Ectodermal cell (in vitro differentiated cells): ENCODE measurements around the gene SMCO3.
A peak's percentile ranks its signal among the peaks of the same experiment; 100 is the strongest.

Experiments
- H3K27ac ChIP-seq: 2 replicates; pipeline ENCODE4 v1.7.0; 2013; ENCODE audit warnings: mild to moderate bottlenecking, low read depth, low read length; ENCODE audit not compliant: insufficient read depth, poor library complexity, severe bottlenecking
- H3K27me3 ChIP-seq: 2 replicates; pipeline ENCODE4 v1.7.0; 2013; ENCODE audit warnings: mild to moderate bottlenecking, low read length; ENCODE audit not compliant: insufficient read depth, control insufficient read depth, poor library complexity, severe bottlenecking
- H3K36me3 ChIP-seq: one replicate; pipeline ENCODE4 v1.7.0; 2013; ENCODE audit warnings: low read length; ENCODE audit not compliant: control insufficient read depth, insufficient read depth
- H3K4me1 ChIP-seq: one replicate; pipeline ENCODE4 v1.7.0; 2013; ENCODE audit warnings: low read length; ENCODE audit not compliant: control insufficient read depth, insufficient read depth
- H3K4me3 ChIP-seq: 2 replicates; pipeline ENCODE4 v1.7.0; 2013; ENCODE audit warnings: low read depth, low read length, control low read depth; ENCODE audit not compliant: insufficient read depth
- H3K9me3 ChIP-seq: 2 replicates; pipeline ENCODE4 v1.7.0; 2013; ENCODE audit warnings: mild to moderate bottlenecking, low read length, moderate library complexity; ENCODE audit not compliant: control insufficient read depth
- WGBS, 2 experiments: methylation state at CpG; one replicate each; pipeline ENCODE4 v1.1.7; 2013; ENCODE audit warnings: missing lambda C conversion rate in 2 of 2; 5-methylcytosine and 5-hydroxymethylcytosine counted together

SMCO3 gene

GRCh38 chr12:14803011-14803829 lies 10.8 kb downstream of the SMCO3 start, which contains the start of the genes C12orf60 and WBP11:
Gene C12orf60 (plus strand): TSS chr12:14803670. CDS start chr12:14822936, 19,266 bp downstream.
Gene WBP11 (minus strand): TSS chr12:14803478. CDS start chr12:14801383, 2,095 bp downstream.
- Histone ChIP-seq H3K4me1 (peaks cover 6% of the 10 kb centered on the region), H3K9me3 (no peaks in the 10 kb centered on the region), H3K4me3 (peak within 1 kb of the TSS; percentile 94), H3K36me3 (peaks cover 3% of the 10 kb centered on the region), H3K27ac (peak within 1 kb of the TSS; percentile 86), H3K27me3 (no peaks in the 10 kb centered on the region)
- 0 to 1% methylated on average over 45 to 50 of the region's 50 CpGs for WGBS, 2 experiments

- peak overlapping the region; percentile 94 for H3K4me3 ChIP-seq
- WGBS, 2 experiments: 0 to 1% methylated on average over 7 of the region's 7 CpGs
- H3K27ac ChIP-seq: peak overlapping the region; percentile 86
- peaks cover 6% of the 10 kb centered on the region for H3K4me1 ChIP-seq
- H3K27me3 ChIP-seq: no peaks in the 10 kb centered on the region
- peaks cover 3% of the 10 kb centered on the region for H3K36me3 ChIP-seq
- H3K9me3 ChIP-seq: no peaks in the 10 kb centered on the region
Measured at GRCh38 chr12:14802721-14803010, 11.3 kb downstream of the SMCO3 start.

- no peak overlapping the region for H3K27ac ChIP-seq
- peaks cover 6% of the 10 kb centered on the region for H3K4me1 ChIP-seq
- WGBS, 2 experiments: 85 to 87% methylated on average over 4 of the region's 4 CpGs
- H3K36me3 ChIP-seq: peaks cover 8% of the 10 kb centered on the region
- no peaks in the 10 kb centered on the region for H3K27me3 ChIP-seq
- peak overlapping the region; percentile 94 for H3K4me3 ChIP-seq
- H3K9me3 ChIP-seq: no peaks in the 10 kb centered on the region
Measured at GRCh38 chr12:14802247-14802646, 11.7 kb downstream of the SMCO3 start.

- H3K36me3 ChIP-seq: peaks cover 52% of the 10 kb centered on the region
- 93 to 97% methylated on average over 4 of the region's 4 CpGs for WGBS, 2 experiments
Measured at GRCh38 chr12:14795028-14795448, 18.9 kb downstream of the SMCO3 start.

GRCh38 chr12:14785568-14785967 lies 28.4 kb downstream of the SMCO3 start:
- no peaks in the 10 kb centered on the region for H3K4me1 ChIP-seq
- H3K4me3 ChIP-seq: no peak overlapping the region
- peaks cover 43% of the 10 kb centered on the region for H3K36me3 ChIP-seq
- WGBS, 2 experiments: 97 to 98% methylated on average over 3 of the region's 3 CpGs
- H3K27me3 ChIP-seq: no peaks in the 10 kb centered on the region
- H3K27ac ChIP-seq: no peak overlapping the region
- H3K9me3 ChIP-seq: no peaks in the 10 kb centered on the region

More at GRCh38 chr12:14795028-14795448, 18.9 kb downstream of the SMCO3 start:
- H3K9me3 ChIP-seq: no peaks in the 10 kb centered on the region
- H3K4me1 ChIP-seq: no peaks in the 10 kb centered on the region
- no peak overlapping the region for H3K27ac ChIP-seq
- H3K27me3 ChIP-seq: no peaks in the 10 kb centered on the region
- H3K4me3 ChIP-seq: no peak overlapping the region

- H3K4me1 ChIP-seq: no peaks in the 10 kb centered on the region
- H3K27me3 ChIP-seq: no peaks in the 10 kb centered on the region
- no peaks in the 10 kb centered on the region for H3K9me3 ChIP-seq
- WGBS, 2 experiments: 91 to 100% methylated on average over 1 of the region's 2 CpGs
- H3K27ac ChIP-seq: no peak overlapping the region
- peaks cover 33% of the 10 kb centered on the region for H3K36me3 ChIP-seq
- H3K4me3 ChIP-seq: no peak overlapping the region
Measured at GRCh38 chr12:14784471-14784870, 29.5 kb downstream of the SMCO3 start.

- Histone ChIP-seq H3K4me1 (peaks cover 3% of the 10 kb centered on the region), H3K36me3 (peaks cover 16% of the 10 kb centered on the region)
Measured at GRCh38 chr12:14782756-14783155, 31.2 kb downstream of the SMCO3 start.

GRCh38 chr12:14781563-14781962 lies 32.4 kb downstream of the SMCO3 start:
- no peaks in the 10 kb centered on the region for H3K27me3 ChIP-seq
- no peak overlapping the region for H3K4me3 ChIP-seq
- H3K4me1 ChIP-seq: peaks cover 10% of the 10 kb centered on the region
- H3K27ac ChIP-seq: no peak overlapping the region
- no peaks in the 10 kb centered on the region for H3K9me3 ChIP-seq
- 70 to 78% methylated on average over 2 of the region's 2 CpGs for WGBS, 2 experiments
- peaks cover 4% of the 10 kb centered on the region for H3K36me3 ChIP-seq

More at GRCh38 chr12:14782756-14783155, 31.2 kb downstream of the SMCO3 start:
- H3K9me3 ChIP-seq: no peaks in the 10 kb centered on the region
- H3K27me3 ChIP-seq: no peaks in the 10 kb centered on the region
- H3K4me3 ChIP-seq: no peak overlapping the region
- no peak overlapping the region for H3K27ac ChIP-seq

- H3K4me3 ChIP-seq: no peak overlapping the region
- no peak overlapping the region for H3K27ac ChIP-seq
- 94 to 98% methylated on average over 3 of the region's 3 CpGs for WGBS, 2 experiments
- H3K9me3 ChIP-seq: no peaks in the 10 kb centered on the region
- H3K4me1 ChIP-seq: peaks cover 11% of the 10 kb centered on the region
- H3K27me3 ChIP-seq: peaks cover 2% of the 10 kb centered on the region
- peaks cover 4% of the 10 kb centered on the region for H3K36me3 ChIP-seq
Measured at GRCh38 chr12:14780859-14781258, 33.1 kb downstream of the SMCO3 start.

- no peaks in the 10 kb centered on the region for H3K36me3 ChIP-seq
- H3K4me1 ChIP-seq: peaks cover 11% of the 10 kb centered on the region
- WGBS, 2 experiments: 89% methylated on average over 2 of the region's 2 CpGs
- no peak overlapping the region for H3K4me3 ChIP-seq
- no peaks in the 10 kb centered on the region for H3K9me3 ChIP-seq
- H3K27me3 ChIP-seq: peaks cover 12% of the 10 kb centered on the region
- H3K27ac ChIP-seq: no peak overlapping the region
Measured at GRCh38 chr12:14779834-14780233, 34.1 kb downstream of the SMCO3 start.
